Adrenal gland (tissue), 5 donors: ENCODE measurements around the gene LPCAT2.

Source experiments
- POLR2A ChIP-seq, 2 donors: fragments of 450-650 bp; IDR thresholded peaks; one replicate each; pipeline ENCODE4 v1.6.1; 2017; ENCODE audit warnings: antibody characterized with exemption in 2 of 2, mild to moderate bottlenecking in 2 of 2, moderate library complexity in 1 of 2
- TF ChIP-seq, protein P1 (sequence below), 6 experiments: fragments of 450-650 bp in 4 of 6; fragments of 200-600 bp in 2 of 6; sonication (generic) in 1 of 6; IDR thresholded peaks; 1 replicate in 5 of 6; 2 replicates in 1 of 6; pipeline versions ENCODE4 v1.5.1 to v1.8.0; 2016 to 2021; ENCODE audit warnings: antibody characterized with exemption in 6 of 6, mild to moderate bottlenecking in 2 of 6, moderate library complexity in 1 of 6
- donor health status: DM: no; HTN: no; CAD: no.

DNA sequence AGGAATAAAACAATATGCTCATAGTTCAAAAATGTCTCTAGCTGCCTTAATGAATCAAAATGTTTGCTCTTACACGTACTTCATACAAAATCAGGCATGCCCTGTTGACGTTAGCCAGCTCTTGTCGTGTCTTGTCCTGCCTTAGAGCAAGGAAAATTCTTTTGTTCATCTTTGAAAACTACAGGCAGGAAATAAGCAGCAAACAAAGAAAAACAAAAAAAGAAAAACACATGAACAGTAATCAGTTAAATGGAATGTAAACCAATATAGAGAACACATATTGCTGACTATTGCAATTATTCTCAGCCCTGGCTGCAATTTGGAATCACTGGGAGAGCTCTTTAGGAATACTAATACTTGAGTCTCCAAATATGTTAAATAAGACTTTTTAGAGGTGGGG is 59.3 kb downstream of the LPCAT2 start:
- TF ChIP-seq POLR2A (IDR thresholded peaks at IDR 0.05), result no peak
- TF ChIP-seq, protein P1, sequence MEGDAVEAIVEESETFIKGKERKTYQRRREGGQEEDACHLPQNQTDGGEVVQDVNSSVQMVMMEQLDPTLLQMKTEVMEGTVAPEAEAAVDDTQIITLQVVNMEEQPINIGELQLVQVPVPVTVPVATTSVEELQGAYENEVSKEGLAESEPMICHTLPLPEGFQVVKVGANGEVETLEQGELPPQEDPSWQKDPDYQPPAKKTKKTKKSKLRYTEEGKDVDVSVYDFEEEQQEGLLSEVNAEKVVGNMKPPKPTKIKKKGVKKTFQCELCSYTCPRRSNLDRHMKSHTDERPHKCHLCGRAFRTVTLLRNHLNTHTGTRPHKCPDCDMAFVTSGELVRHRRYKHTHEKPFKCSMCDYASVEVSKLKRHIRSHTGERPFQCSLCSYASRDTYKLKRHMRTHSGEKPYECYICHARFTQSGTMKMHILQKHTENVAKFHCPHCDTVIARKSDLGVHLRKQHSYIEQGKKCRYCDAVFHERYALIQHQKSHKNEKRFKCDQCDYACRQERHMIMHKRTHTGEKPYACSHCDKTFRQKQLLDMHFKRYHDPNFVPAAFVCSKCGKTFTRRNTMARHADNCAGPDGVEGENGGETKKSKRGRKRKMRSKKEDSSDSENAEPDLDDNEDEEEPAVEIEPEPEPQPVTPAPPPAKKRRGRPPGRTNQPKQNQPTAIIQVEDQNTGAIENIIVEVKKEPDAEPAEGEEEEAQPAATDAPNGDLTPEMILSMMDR (IDR thresholded peaks at IDR 0.05), result no peak
